BLaER1 treated with 17β-estradiol and CSF1 and Interleukin-3, amounts not matched to agents 10 nM and 100 nM (cell line): ENCODE data around the gene AKR1E2.

Source experiments
- H3K27ac ChIP-seq, 11 experiments: shearing (Covaris generic); formaldehyde crosslinking; 2 replicates each; pipeline ENCODE4 v1.8.1; 2022
- H3K27me3 ChIP-seq, 11 experiments: shearing (Covaris generic); formaldehyde crosslinking; 2 replicates each; pipeline ENCODE4 v1.8.1; 2022
- H3K36me3 ChIP-seq, 11 experiments: shearing (Covaris generic); formaldehyde crosslinking; 2 replicates each; pipeline ENCODE4 v1.8.1; 2022
- H3K4me1 ChIP-seq, 10 experiments: shearing (Covaris generic); formaldehyde crosslinking; 2 replicates each; pipeline ENCODE4 v1.8.1; 2022
- H3K4me2 ChIP-seq, 11 experiments: shearing (Covaris generic); formaldehyde crosslinking; 2 replicates each; pipeline ENCODE4 v1.8.1; 2022
- H3K4me3 ChIP-seq, 10 experiments: shearing (Covaris generic); formaldehyde crosslinking; 2 replicates each; pipeline ENCODE4 v1.8.1; 2022
- H3K9ac ChIP-seq, 11 experiments: shearing (Covaris generic); formaldehyde crosslinking; 2 replicates each; pipeline ENCODE4 v1.8.1; 2022
- H3K9me3 ChIP-seq, 11 experiments: shearing (Covaris generic); formaldehyde crosslinking; replicated peaks in 1 of 11; 2 replicates each; pipeline ENCODE4 v1.8.1; 2022
- H4K20me1 ChIP-seq, 11 experiments: shearing (Covaris generic); formaldehyde crosslinking; 2 replicates each; pipeline ENCODE4 v1.8.1; 2022
- Cebpa-rat ChIP-seq, 11 experiments: shearing (Covaris generic); IDR thresholded peaks; 2 replicates each; pipeline ENCODE4 v1.8.1; 2022

Gene AKR1E2

DNA sequence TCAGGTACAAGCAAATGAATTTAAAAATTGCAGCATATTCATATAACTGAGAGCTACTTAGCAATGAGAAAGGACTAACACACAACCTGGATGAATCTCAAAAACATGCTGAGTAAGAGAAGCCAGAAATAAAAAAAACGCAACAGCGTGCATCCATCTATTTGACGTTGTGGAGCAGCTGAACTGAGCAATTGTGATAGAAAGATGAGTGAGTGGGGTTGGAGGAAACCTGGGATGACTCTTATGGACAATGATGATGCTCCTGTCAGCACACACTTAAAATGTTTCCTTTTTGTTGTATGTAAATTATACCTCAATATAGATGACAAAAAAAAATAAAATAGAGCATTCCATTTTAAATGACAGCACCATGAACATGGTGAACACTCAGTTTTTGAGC is 36.0 kb upstream of the AKR1E2 start:
- no peak overlapping the region for H3K27ac ChIP-seq
- H3K4me2 ChIP-seq: peak overlapping the region in 7 of 11 experiments; percentile 14 to 42 (median 22); a peak in 11 of 22 replicates
- no peaks in the 10 kb centered on the region for H3K27me3 ChIP-seq
- H3K9ac ChIP-seq: no peak overlapping the region
- no peaks in the 10 kb centered on the region for H3K36me3 ChIP-seq
- no peak for TF ChIP-seq Cebpa-rat (IDR thresholded peaks at IDR 0.05)
- H3K9me3 ChIP-seq: peaks cover 0 to 6% (median 0%) of the 10 kb centered on the region in 11 experiments; a peak in 3 of 22 replicates
- H3K4me1 ChIP-seq: peaks cover 0 to 10% (median 8%) of the 10 kb centered on the region in 10 experiments; a peak in 13 of 20 replicates
- H3K4me3 ChIP-seq: no peak overlapping the region
- H4K20me1 ChIP-seq: no peaks in the 10 kb centered on the region

DNA sequence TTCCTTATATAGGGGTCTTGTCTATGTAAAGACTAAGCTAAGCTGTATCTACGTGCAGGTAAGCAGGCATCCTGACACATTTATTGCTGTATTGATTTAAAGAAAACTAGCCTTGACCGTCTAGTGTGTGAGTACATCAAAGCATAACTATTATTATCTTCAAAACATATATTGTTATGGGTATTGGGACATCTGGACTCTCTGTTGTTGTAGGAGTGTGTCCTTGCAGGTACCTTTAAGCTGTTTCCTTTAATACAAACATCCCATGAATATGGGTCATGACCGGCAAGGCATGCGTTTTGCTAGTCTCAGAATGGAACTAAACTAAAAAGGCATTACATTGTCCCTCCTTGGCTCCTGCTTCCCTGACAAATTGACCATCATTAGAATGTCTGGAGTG is 35.1 kb upstream of the AKR1E2 start:
- no peaks in the 10 kb centered on the region for H4K20me1 ChIP-seq
- peaks cover 0 to 6% (median 0%) of the 10 kb centered on the region in 11 experiments; a peak in 3 of 22 replicates for H3K9me3 ChIP-seq
- no peak overlapping the region for H3K4me3 ChIP-seq
- H3K27ac ChIP-seq: no peak overlapping the region
- no peak for TF ChIP-seq Cebpa-rat (IDR thresholded peaks at IDR 0.05)
- H3K27me3 ChIP-seq: no peaks in the 10 kb centered on the region
- H3K4me2 ChIP-seq: peak overlapping the region in 5 of 11 experiments; percentile 20 to 42 (median 22); a peak in 6 of 22 replicates
- H3K4me1 ChIP-seq: peaks cover 0 to 10% (median 8%) of the 10 kb centered on the region in 10 experiments; a peak in 13 of 20 replicates
- no peaks in the 10 kb centered on the region for H3K36me3 ChIP-seq
- H3K9ac ChIP-seq: no peak overlapping the region

DNA sequence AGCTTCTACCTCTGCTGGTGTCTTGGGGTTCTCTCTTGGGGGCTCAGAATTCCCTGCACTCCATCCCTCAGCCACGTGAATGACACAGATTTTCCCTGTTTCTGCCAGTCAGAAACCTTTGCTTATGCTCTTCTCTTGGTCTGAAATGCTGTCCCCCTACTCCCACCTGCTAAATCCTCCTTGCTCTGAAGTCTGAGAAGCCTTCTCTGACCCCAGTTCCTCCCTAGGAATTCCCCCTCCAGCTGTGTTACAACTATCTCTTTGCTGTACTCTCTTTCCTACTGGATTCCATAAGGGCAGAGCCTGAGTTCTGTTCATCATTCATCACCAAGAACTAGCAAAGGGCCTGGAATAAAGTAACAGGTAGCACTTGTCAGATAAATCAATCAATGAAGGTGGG is 33.6 kb upstream of the AKR1E2 start:
- no peak for TF ChIP-seq Cebpa-rat (IDR thresholded peaks at IDR 0.05)
- 0 out of 22 replicates have a peak, but pooled peaks cover 0 to 4% (median 0%) of the 10 kb centered on the region in 11 experiments for H3K9me3 ChIP-seq
- H3K4me1 ChIP-seq: peaks cover 0 to 18% (median 9%) of the 10 kb centered on the region in 10 experiments; a peak in 15 of 20 replicates
- H3K9ac ChIP-seq: no peak overlapping the region
- no peaks in the 10 kb centered on the region for H4K20me1 ChIP-seq
- H3K36me3 ChIP-seq: no peaks in the 10 kb centered on the region
- H3K27me3 ChIP-seq: no peaks in the 10 kb centered on the region
- no peak overlapping the region for H3K4me2 ChIP-seq
- no peak overlapping the region for H3K27ac ChIP-seq
- no peak overlapping the region for H3K4me3 ChIP-seq

DNA sequence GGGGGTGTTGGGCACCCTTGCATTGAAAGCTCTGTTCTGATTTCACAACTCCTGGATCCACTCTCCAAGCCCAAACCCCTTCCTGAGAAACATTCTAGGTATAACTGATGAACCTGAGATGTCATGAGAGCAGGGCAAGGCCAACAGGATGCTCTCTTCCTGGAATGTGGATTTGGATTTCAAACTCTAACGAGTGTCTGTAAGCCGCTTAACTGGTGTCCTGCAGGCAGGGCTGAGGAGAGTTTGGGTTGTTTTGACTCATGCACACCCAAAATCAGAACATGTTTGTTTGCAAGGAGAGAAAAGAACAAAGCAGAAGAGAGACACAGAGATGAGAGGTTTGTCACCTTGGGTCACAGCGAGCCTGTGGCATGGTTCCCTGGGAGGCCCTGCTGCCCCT is 24.6 kb upstream of the AKR1E2 start:
- H3K9ac ChIP-seq: no peak overlapping the region
- 0 out of 22 replicates have a peak, but pooled peaks cover 0 to 4% (median 0%) of the 10 kb centered on the region in 11 experiments for H3K9me3 ChIP-seq
- H3K4me1 ChIP-seq: peaks cover 0 to 31% (median 0%) of the 10 kb centered on the region in 10 experiments; a peak in 4 of 20 replicates
- no peaks in the 10 kb centered on the region for H4K20me1 ChIP-seq
- no peak overlapping the region for H3K4me2 ChIP-seq
- H3K36me3 ChIP-seq: no peaks in the 10 kb centered on the region
- H3K4me3 ChIP-seq: no peak overlapping the region
- no peak overlapping the region for H3K27ac ChIP-seq
- no peaks in the 10 kb centered on the region for H3K27me3 ChIP-seq
- no peak for TF ChIP-seq Cebpa-rat (IDR thresholded peaks at IDR 0.05)

DNA sequence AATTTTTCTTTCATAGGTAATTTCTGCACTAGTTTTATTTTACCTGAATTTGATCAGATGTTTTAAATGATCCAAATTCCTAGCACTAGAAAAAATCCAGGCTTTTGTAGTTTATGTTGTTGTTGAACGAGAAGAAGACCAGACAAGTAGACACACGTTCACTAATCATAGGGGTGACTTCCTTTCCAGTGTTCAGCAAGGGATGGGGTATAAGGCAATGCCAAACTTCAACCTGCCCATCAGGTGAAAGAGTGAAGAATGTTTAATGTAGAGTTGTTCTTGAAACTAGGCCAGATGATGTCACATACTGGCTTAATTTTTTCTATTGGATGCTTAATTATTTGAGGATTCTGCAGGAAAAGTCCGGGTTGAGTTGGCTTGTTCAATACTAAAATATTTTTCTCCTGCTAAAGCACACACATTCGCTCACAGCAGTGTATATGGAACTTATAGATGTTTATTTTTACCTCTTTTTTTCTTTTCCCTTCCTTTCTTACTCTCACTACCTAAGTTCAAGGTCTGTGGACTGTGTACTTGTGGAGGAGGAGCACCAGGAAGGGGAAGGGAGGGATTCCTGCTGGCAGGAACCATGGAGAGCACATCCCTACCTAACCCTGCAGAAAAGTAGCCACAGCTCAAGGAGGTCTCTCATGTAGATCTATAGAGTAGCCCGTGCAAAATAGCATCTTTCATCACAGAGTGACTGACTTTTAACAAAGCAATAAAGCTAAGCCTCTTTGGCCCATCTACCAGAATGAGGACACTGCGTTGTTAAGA is 23.1 kb upstream of the AKR1E2 start:
- H3K27ac ChIP-seq: no peak overlapping the region
- H3K9ac ChIP-seq: no peak overlapping the region
- peaks cover 0 to 28% (median 0%) of the 10 kb centered on the region in 10 experiments; a peak in 8 of 20 replicates for H3K4me1 ChIP-seq
- no peaks in the 10 kb centered on the region for H4K20me1 ChIP-seq
- H3K9me3 ChIP-seq: no peaks in the 10 kb centered on the region
- no peak for TF ChIP-seq Cebpa-rat (IDR thresholded peaks at IDR 0.05)
- H3K4me2 ChIP-seq: no peak overlapping the region
- no peaks in the 10 kb centered on the region for H3K36me3 ChIP-seq
- H3K4me3 ChIP-seq: no peak overlapping the region
- H3K27me3 ChIP-seq: no peaks in the 10 kb centered on the region

DNA sequence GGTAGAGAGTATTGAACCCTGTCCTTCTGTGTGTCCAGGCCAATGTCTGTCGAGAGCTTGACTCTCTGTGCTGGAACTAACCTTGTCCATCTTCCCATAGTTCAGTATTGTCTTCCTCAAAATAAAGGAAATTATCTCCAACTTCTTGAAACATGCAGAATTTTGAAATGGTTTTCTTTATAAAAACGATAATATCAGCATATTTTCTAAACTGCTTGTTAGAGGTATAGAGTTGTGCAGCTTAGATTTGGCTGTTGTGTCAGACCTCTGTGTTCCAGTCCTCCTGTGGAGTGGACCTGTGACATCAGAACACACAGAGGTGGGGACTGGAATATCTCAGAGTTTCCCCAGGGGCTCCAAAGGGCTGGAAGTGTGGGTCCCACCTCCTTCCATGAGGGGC is 22.2 kb upstream of the AKR1E2 start:
- TF ChIP-seq Cebpa-rat (IDR thresholded peaks at IDR 0.05): no peak
- Histone ChIP-seq H3K36me3 (no peaks in the 10 kb centered on the region), H3K4me1 (peaks cover 0 to 32% (median 4%) of the 10 kb centered on the region in 10 experiments; a peak in 10 of 20 replicates), H3K9ac (no peak overlapping the region), H3K27ac (no peak overlapping the region), H4K20me1 (no peaks in the 10 kb centered on the region), H3K4me3 (no peak overlapping the region), H3K9me3 (no peaks in the 10 kb centered on the region), H3K4me2 (peak overlapping the region in 2 of 11 experiments; percentile 0 to 31; a peak in 3 of 22 replicates), H3K27me3 (no peaks in the 10 kb centered on the region)

DNA sequence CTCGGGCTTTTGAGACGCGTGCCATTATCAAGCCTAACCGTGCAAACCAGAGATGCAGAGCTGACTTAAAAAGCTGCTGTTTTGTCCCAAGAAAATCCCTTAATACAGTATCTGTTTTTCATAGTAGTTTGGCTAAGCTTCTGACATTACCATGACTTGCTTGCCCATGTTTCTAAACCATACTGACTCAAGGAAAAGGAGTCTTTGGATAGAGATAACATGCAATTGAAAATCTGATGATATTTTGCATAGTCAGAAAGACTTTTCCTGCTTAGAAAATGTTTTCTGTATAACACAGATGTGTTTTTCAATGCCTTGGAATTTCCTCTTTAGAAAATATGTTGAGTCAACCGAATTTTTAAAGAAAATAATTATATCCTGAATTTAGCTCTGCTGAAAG is 21.5 kb upstream of the AKR1E2 start:
- TF ChIP-seq Cebpa-rat (IDR thresholded peaks at IDR 0.05): no peak
- no peak overlapping the region for H3K27ac ChIP-seq

DNA sequence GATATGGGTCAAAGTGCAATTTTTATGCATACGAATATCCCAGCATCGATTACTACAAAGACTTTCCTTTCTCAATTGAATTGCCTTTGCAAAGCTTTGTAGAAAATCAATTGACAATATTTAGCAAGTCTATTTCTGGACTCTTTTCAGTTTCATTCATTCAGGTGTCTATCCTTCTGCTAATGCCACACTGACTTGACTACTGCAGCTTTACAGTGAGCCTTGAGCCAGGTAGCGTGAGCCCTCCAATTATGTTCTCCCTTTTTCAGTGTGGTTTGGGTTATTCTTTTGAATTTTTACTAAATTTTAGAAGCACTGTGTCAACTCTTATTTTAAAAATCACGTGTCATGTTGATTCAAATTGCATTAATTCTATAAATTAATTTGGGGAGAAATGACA is 19.5 kb upstream of the AKR1E2 start:
- no peaks in the 10 kb centered on the region for H3K9me3 ChIP-seq
- no peaks in the 10 kb centered on the region for H3K36me3 ChIP-seq
- H3K27ac ChIP-seq: no peak overlapping the region
- H3K9ac ChIP-seq: no peak overlapping the region
- H3K4me3 ChIP-seq: no peak overlapping the region
- TF ChIP-seq Cebpa-rat (IDR thresholded peaks at IDR 0.05): no peak
- no peaks in the 10 kb centered on the region for H4K20me1 ChIP-seq
- peaks cover 0 to 42% (median 4%) of the 10 kb centered on the region in 10 experiments; a peak in 10 of 20 replicates for H3K4me1 ChIP-seq
- no peak overlapping the region for H3K4me2 ChIP-seq
- no peaks in the 10 kb centered on the region for H3K27me3 ChIP-seq

More for the DNA sequence above, 21.5 kb upstream of the AKR1E2 start:
- H3K27me3 ChIP-seq: no peaks in the 10 kb centered on the region
- H3K9me3 ChIP-seq: no peaks in the 10 kb centered on the region
- H3K9ac ChIP-seq: no peak overlapping the region
- H3K4me1 ChIP-seq: peaks cover 0 to 32% (median 4%) of the 10 kb centered on the region in 10 experiments; a peak in 10 of 20 replicates
- no peaks in the 10 kb centered on the region for H3K36me3 ChIP-seq
- H4K20me1 ChIP-seq: no peaks in the 10 kb centered on the region
- H3K4me3 ChIP-seq: no peak overlapping the region
- H3K4me2 ChIP-seq: peak overlapping the region in 2 of 11 experiments; percentile 0 to 31; a peak in 3 of 22 replicates

DNA sequence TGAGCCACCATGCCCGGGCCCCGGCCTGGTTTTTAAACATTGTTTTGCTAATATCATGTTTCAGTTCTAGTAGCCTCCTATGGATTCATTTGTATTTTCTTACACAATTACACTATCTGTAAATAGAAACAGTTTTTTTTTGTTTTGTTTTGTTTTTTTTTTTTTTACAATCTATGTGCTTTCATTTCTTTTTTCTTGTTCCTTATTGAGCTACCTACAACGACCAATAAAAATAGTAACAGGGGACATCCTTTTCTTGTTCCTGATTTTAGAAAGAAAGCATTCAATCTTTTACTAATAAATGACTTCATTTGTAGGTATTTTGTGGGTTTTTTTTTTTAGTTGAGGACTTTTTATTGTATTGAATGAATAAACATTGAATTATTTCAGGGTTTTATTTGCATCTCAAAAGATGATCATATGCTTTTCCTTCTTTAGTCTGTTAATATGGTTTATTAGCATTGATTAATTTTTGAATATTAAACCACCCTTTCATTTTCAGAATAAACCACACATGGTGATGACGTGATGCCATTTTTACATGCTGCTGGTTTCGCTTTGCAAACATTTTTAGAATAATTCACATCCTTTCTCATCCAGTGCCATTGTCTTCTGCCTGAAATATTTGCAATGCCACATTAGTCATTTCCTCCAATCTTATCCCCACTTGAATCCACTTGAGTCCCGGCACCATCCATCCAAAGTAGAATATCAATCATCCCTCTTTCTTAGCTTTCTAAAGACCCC is 18.1 kb upstream of the AKR1E2 start:
- no peaks in the 10 kb centered on the region for H4K20me1 ChIP-seq
- no peak overlapping the region for H3K9ac ChIP-seq
- peak overlapping the region in 7 of 11 experiments; percentile 11 to 57 (median 28); a peak in 8 of 22 replicates for H3K4me2 ChIP-seq
- H3K27me3 ChIP-seq: no peaks in the 10 kb centered on the region
- H3K9me3 ChIP-seq: no peaks in the 10 kb centered on the region
- TF ChIP-seq Cebpa-rat (IDR thresholded peaks at IDR 0.05): no peak
- no peak overlapping the region for H3K4me3 ChIP-seq
- no peaks in the 10 kb centered on the region for H3K36me3 ChIP-seq
- peaks cover 0 to 56% (median 4%) of the 10 kb centered on the region in 10 experiments; a peak in 11 of 20 replicates for H3K4me1 ChIP-seq
- peak overlapping the region in 2 of 11 experiments; percentile 22 to 35; a peak in 2 of 22 replicates for H3K27ac ChIP-seq
